ENCODE data around the gene ARHGAP26. TPM values are rescaled to one million over a fixed set of nuclear protein-coding genes. Genes with fewer than 3 reads are reported as not detected.
"Not testable (repeated sequence)": the region's sequence is repeated elsewhere in the genome, so short reads cannot be mapped to it uniquely, and the experiment has no call there.

The ARHGAP26 gene
- total RNA-seq, 1 donor from 2014 or later = 18.7 TPM

DNA sequence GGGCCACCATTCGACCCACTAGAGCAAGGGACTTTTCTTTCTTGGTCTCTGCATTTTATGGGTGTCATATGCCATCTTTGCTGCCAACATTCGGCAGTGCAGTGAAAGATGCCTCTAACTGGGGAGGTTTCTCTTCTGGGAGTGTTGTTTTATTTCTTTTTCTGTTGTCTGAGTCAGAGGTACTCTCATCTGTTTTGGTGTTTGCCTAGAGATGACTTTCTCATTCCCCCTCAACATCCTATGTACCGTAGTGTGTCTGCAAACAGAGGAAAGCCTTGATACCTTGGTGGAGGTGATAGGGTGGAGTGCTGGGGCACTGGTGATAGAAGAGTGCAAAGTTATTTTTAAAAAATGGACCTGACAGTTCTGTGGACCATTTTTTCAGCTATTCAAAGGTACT, 182.1 kb downstream of the ARHGAP26 start:
- H3K27ac Mint-ChIP-seq = no peak overlapping the region
- no peak overlapping the region for H3K4me3 Mint-ChIP-seq
- H3K9me3 Mint-ChIP-seq = peaks cover 5% of the 10 kb centered on the region
- H3K4me1 Mint-ChIP-seq (ENCODE audit: unreplicated experiment) = no peaks in the 10 kb centered on the region
- no peak for DNase-seq (ENCODE audit: extremely low spot score, unreplicated experiment)
- H3K27me3 Mint-ChIP-seq = no peaks in the 10 kb centered on the region
- TF ChIP-seq, protein P1, sequence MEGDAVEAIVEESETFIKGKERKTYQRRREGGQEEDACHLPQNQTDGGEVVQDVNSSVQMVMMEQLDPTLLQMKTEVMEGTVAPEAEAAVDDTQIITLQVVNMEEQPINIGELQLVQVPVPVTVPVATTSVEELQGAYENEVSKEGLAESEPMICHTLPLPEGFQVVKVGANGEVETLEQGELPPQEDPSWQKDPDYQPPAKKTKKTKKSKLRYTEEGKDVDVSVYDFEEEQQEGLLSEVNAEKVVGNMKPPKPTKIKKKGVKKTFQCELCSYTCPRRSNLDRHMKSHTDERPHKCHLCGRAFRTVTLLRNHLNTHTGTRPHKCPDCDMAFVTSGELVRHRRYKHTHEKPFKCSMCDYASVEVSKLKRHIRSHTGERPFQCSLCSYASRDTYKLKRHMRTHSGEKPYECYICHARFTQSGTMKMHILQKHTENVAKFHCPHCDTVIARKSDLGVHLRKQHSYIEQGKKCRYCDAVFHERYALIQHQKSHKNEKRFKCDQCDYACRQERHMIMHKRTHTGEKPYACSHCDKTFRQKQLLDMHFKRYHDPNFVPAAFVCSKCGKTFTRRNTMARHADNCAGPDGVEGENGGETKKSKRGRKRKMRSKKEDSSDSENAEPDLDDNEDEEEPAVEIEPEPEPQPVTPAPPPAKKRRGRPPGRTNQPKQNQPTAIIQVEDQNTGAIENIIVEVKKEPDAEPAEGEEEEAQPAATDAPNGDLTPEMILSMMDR (conservative IDR thresholded peaks at IDR 0.05) = no peak
- H3K36me3 Mint-ChIP-seq = peaks cover 4% of the 10 kb centered on the region

DNA sequence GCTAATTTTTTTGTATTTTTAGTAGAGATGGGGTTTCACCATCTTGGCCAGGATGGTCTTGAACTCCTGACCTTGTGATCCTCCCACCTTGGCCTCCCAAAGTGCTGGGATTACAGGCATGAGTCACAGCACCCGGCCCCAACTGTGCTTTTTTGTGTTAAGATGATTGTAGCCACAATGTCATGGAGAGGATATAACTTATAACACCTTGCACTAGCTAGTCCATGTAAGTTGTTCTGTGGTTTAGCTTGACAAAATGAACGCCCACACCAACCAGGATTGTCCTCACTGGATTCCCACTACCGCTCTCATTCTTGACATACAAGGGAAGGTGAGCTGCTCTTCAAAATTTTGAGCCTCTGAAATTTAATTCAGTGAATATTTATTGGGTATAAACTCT, 182.7 kb downstream of the ARHGAP26 start:
- H3K36me3 Mint-ChIP-seq; H3K27ac Mint-ChIP-seq; H3K4me3 Mint-ChIP-seq; H3K9me3 Mint-ChIP-seq; H3K4me1 Mint-ChIP-seq (ENCODE audit: unreplicated experiment); DNase-seq (ENCODE audit: extremely low spot score, unreplicated experiment); H3K27me3 Mint-ChIP-seq: not testable (repeated sequence)

DNA sequence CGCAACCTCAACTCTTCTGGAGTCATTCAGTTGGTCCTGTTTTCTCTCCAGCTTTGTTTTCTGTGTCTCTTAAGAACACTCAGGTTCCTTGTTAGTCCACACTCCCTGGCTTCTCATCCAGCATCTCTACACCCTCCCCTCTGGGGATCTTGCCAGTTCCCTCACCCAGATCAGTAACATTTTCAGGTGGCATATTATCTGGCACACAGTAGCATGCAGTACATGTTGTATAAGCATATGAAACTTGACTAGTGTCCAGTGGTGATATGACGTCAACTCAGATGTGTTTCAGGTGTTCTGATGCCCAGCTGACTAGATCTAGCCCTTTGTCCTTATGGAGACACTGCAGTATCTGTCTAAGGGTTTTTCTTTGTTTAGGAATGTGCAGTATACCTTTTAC, 184.3 kb downstream of the ARHGAP26 start:
- DNase-seq (ENCODE audit: extremely low spot score, unreplicated experiment) = no peak
- Mint-ChIP-seq H3K4me1 (ENCODE audit: unreplicated experiment) (peaks cover 8% of the 10 kb centered on the region), H3K4me3 (no peak overlapping the region), H3K9me3 (peaks cover 5% of the 10 kb centered on the region), H3K27ac (no peak overlapping the region), H3K27me3 (no peaks in the 10 kb centered on the region), H3K36me3 (peaks cover 4% of the 10 kb centered on the region)
- TF ChIP-seq, protein P1 (conservative IDR thresholded peaks at IDR 0.05) = no peak

DNA sequence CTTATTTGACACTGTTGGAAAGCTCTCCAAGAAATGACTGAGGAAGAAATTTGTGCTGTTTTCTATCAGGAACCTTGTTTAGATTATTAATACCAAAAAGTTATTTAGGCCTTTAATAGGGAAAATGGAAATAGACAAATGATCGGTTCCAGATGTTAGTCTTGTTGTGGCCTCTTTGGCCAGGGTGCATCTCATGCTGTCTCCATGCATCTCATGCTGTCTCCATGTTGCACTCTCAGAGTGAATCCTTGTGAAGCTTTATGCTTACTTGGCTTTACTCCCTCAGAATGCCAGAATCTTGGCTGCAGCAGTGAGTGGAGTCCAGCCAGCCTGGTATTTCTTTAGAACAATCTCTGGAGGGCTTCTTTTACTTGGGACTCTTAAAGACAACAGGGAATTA, 185.5 kb downstream of the ARHGAP26 start:
- Mint-ChIP-seq H3K36me3 (peaks cover 4% of the 10 kb centered on the region), H3K4me3 (no peak overlapping the region), H3K27me3 (no peaks in the 10 kb centered on the region), H3K9me3 (peaks cover 5% of the 10 kb centered on the region), H3K4me1 (ENCODE audit: unreplicated experiment) (peaks cover 8% of the 10 kb centered on the region), H3K27ac (no peak overlapping the region)
- DNase-seq (ENCODE audit: extremely low spot score, unreplicated experiment) = no peak
- TF ChIP-seq, protein P1 (conservative IDR thresholded peaks at IDR 0.05) = no peak

DNA sequence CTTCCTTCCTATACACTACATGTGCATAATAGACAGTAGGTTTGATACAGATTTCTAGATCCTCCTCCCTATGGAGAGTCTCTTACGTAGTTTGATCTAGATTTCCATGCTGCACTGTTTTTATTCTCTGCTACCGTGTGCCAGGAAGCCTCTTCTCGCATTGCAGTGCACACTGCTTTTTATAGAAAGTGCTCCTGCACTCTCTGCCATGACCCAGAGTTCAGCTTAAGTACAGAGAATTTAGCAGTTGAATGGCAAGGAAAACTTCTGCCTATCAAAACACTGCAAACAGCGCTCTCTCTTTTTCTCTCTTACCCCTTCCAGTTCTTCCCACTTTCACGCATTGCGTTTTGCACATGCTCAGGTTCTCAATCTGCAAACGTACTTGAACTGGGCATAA, 187.4 kb downstream of the ARHGAP26 start:
- Mint-ChIP-seq H3K4me3 (no peak overlapping the region), H3K4me1 (ENCODE audit: unreplicated experiment) (peaks cover 14% of the 10 kb centered on the region), H3K27me3 (no peaks in the 10 kb centered on the region), H3K27ac (no peak overlapping the region), H3K36me3 (peaks cover 4% of the 10 kb centered on the region), H3K9me3 (peaks cover 5% of the 10 kb centered on the region)
- DNase-seq (ENCODE audit: extremely low spot score, unreplicated experiment) = no peak
- TF ChIP-seq, protein P1 (conservative IDR thresholded peaks at IDR 0.05) = no peak

DNA sequence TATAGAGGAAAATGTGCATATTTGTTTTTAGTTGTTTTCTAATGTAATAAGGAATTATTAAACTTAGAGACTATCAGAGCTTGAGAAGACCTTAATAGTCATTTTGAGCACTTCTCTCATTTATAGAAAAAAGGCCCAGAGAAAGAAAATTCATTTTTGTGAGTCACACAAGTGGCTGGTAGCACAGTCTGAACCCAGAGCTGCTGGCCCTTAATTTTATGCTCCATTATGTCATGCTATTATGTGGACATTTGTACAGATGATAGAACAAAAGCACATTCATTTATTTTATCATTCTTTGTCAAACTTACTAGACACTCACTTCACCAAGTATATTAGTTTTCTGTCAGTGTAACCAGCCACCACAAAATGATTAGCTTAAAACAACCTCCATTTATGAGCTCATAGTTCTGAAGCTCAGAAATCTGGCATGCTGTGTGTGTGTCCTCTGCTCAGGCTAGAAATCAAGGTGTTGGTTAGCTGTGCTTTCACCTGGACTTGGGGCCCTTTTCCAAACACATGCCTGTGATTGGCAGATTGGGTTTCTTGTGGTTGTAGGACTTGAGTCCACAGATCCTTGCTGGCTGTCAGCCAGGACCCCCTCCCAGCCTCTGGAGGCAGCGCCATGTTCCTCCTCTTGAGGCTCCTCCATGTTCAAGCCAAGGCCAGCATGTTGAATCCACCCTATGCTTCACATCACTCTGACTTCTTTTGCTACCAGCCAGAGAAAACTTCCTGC, 188.9 kb downstream of the ARHGAP26 start:
- no peak overlapping the region for H3K4me3 Mint-ChIP-seq
- peaks cover 5% of the 10 kb centered on the region for H3K9me3 Mint-ChIP-seq
- no peaks in the 10 kb centered on the region for H3K27me3 Mint-ChIP-seq
- H3K36me3 Mint-ChIP-seq = peaks cover 8% of the 10 kb centered on the region
- TF ChIP-seq, protein P1 (conservative IDR thresholded peaks at IDR 0.05) = no peak
- H3K27ac Mint-ChIP-seq = no peak overlapping the region
- peaks cover 14% of the 10 kb centered on the region for H3K4me1 Mint-ChIP-seq (ENCODE audit: unreplicated experiment)
- DNase-seq (ENCODE audit: extremely low spot score, unreplicated experiment) = no peak

Measured in type B pancreatic cell (in vitro differentiated cells).